GM12874 (cell line): Measurements from ENCODE around the gene DIPK1B.

Experiments used
- TF ChIP-seq, protein P1 (sequence below): IDR thresholded peaks from 2 replicates; pipeline ENCODE4 v1.5.1; 2011; ENCODE audit warnings: low read depth, mild to moderate bottlenecking, control low read depth, low read length, moderate library complexity; ENCODE audit not compliant: insufficient read depth

The DIPK1B gene

DNA sequence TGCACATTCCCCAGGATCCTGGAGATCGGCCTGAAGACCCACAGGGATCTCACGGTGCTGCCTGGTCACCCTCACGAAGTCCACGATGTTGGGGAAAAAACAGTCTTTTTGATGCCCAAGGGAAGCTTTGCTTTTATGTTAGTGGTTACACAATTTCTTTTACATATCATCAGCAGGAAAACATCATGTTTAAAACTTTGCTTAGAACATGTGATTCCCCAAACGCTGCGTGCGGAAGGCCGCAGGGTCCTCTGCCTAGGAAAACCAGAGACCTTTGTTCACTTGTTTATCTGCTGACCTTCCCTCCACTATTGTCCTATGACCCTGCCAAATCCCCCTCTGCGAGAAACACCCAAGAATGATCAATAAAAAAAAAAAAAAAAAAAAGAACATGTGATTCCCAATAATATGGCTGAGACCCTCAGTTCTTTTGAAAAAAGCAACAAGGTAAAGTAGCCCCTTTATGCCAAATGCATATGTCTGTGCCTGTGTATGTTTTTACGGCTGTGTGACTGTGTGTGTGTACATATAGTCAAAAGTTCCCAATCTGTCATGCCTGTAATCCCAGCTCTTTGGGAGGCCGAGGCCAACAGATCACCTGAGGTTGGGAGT is 13.6 kb upstream of the DIPK1B start:
- TF ChIP-seq, protein P1, sequence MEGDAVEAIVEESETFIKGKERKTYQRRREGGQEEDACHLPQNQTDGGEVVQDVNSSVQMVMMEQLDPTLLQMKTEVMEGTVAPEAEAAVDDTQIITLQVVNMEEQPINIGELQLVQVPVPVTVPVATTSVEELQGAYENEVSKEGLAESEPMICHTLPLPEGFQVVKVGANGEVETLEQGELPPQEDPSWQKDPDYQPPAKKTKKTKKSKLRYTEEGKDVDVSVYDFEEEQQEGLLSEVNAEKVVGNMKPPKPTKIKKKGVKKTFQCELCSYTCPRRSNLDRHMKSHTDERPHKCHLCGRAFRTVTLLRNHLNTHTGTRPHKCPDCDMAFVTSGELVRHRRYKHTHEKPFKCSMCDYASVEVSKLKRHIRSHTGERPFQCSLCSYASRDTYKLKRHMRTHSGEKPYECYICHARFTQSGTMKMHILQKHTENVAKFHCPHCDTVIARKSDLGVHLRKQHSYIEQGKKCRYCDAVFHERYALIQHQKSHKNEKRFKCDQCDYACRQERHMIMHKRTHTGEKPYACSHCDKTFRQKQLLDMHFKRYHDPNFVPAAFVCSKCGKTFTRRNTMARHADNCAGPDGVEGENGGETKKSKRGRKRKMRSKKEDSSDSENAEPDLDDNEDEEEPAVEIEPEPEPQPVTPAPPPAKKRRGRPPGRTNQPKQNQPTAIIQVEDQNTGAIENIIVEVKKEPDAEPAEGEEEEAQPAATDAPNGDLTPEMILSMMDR, result no peak

DNA sequence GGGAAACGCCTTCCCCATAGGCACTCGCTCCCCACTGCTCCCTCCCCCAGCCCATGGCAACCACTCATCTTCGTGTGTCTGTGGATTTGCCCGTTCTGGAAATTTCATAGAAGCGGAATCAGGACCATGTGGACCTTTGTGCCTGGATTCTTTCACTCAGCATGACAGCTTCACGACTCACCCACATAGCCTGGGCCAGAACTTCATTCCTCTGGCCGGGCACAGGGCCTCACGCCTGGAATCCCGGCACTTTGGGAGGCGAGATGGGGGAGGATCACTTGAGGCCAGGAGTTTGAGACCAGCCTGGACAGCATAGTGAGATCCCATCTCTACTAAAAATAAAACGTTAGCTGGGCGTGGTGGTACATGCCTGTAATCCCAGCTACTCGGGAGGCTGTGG is 12.1 kb upstream of the DIPK1B start:
- TF ChIP-seq, protein P1, result no peak

DNA sequence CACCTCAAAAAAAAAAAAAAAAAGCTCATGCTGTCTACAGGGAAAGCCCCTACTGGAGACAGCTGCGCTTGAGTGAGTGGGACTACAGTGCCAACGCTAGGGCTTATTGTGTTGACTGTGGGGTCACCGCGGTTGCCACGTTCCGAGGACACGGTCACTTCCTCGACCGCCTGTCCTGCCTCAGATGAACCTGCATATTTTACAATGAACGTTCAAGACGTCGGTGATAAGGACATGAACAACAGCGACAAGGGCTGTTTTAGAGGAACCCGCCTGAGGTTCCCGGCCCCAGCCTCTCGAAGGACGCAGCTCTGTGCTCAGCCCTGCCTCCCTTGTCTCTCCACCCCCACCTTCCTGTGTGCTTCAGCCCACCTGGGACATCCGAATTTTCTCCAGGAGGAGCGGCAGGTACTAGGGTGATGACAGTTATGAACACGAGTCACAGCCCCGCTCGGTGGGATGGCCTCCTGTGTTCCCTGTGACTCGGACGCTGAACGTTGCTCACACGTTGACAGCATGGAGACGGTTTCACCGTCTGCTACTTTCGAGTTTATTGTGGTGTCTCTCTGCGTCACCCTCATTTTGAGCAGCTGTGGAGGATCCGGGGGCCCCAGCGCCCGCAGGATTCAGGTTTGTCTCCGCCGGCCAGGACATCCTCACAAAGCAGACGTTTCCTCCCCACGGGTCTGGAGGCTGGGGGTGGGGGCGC is 11.3 kb upstream of the DIPK1B start:
- TF ChIP-seq, protein P1, result no peak

DNA sequence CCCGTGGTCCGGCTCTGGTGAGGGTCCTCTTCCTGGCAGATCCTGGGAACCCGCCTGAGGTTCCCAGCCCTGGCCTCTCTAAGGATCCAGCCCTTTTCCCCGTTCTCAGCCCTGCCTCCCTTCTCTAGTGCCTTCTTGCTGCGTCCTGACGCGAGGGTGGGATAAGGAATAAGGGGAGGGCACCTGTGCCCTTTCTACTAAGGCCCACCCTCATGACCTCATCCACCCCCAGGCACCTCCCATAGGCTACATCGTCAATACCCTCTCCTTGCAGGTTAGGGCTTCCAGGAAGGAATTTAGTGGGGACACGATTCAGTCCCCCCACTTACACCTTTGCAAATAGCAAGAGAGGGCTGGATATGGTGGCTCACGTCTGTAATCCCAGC is 10.7 kb upstream of the DIPK1B start:
- TF ChIP-seq, protein P1, result no peak

DNA sequence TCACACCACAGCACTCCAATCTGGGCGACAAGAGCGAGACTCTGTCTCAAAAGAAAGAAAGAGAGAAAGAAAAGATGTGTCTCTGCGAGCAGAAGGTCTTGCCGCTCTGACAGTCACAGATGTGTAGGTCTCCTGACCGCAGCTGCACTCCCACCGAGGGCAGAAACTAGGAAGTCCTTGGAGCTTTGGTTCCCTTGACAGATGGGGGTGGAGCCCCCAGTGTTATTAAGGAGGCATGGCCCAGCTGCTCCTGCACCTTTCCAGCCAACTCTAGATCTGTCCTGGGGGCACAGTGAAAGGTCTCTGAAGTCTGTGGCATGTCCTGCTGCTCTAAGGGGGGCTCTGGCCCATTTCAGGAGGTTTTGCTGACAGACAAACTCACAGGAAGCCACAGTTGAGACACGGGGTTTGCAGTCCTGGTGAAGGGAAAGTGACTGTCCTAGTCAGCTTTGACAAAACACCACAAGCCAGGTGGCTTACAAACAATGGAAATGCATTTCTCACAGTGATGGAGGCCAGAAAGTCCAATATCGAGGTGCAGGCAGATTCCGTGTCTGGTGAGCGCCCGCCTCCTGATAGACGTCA is 9.0 kb upstream of the DIPK1B start:
- TF ChIP-seq, protein P1, result no peak

DNA sequence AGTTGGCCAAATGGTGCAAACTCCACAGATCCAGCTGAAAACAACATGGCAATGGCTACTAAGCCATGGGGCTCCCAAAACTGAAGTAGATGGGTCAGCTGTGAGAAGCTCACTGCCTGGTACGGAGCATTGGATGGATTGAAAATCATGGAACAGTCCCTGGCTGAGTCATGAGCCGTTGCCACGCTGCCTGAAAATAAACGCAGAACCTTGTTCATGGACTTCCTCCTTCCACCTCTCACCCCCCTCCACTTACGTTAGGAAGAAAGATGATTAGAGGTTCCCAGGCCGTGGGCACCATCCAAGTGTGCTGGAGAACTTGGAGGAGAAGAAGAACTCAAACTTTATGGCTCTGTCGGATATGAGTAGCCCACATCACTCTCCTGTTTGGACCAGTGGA is 6.8 kb upstream of the DIPK1B start:
- TF ChIP-seq, protein P1, result no peak

DNA sequence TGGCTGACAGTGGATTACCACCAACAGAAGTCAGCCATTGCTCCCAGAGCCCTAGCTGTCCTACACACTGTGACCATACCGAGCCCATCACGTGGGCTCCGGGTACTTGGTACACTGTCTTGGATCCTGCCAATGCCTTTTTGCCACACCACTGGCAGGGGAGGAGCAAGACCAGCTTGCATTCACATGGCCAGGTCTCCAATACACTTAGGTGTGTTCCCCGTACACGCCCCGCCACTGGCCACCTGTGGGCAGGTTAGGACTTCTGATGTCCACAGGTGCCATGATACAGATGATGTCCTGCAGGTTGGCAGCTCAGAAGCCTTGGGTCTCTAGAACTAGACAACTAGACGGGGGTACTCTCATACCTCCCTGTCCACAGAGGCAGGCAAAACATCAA is 5.4 kb upstream of the DIPK1B start:
- TF ChIP-seq, protein P1, result no peak
